UCSD-AML1 (cell line): ENCODE results near the gene KDM1A.

ENCODE experiments used
- DNase-seq: peaks from one replicate; lab custom pipeline; 2025; ENCODE audit not compliant: unreplicated experiment; lab: John Stamatoyannopoulos, UW

The KDM1A gene

GRCh38 chr1:23129846-23130245 is 110.6 kb downstream of the KDM1A start:
- no peak for DNase-seq

DNA sequence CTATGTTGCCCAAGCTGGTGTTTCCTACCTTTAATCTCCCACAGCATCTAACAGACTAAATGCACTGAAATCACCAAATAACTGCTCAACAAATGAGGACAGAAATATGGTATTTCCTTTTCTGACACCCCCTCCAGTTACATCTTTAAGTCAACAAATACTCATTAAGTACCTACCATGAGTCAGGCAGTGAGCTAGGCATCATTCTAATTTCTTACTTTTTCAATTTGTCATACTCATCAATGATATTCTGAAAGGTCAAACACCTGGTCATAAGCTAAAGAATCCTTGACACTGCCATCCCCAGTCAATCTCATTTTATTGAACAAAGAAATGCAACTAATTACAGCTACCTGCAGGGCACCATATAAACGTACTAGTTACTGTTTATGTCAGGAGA is 112.8 kb downstream of the KDM1A start:
- no peak for DNase-seq
